H9 (cell line): ENCODE data around the gene QARS1. TPM values are rescaled to one million over a fixed set of nuclear protein-coding genes. Genes with fewer than 3 reads are reported as not detected.

Experiments
- DNase-seq: peaks from one replicate; pipeline ENCODE4 v3.0.0-alpha.2; 2017
- H2AFZ ChIP-seq: one replicate; pipeline ENCODE4 v1.6.1; 2013; ENCODE audit warnings: mild to moderate bottlenecking, low read length, control low read depth, moderate library complexity
- H2AK5ac ChIP-seq: 2 replicates; pipeline ENCODE4 v1.6.1; 2013; ENCODE audit warnings: low read length, control low read depth, mixed read lengths; ENCODE audit not compliant: insufficient read length
- H2BK120ac ChIP-seq: one replicate; pipeline ENCODE4 v1.6.1; 2013; ENCODE audit warnings: low read depth, mild to moderate bottlenecking, low read length, control low read depth, inconsistent platforms; ENCODE audit not compliant: poor library complexity, severe bottlenecking
- H2BK12ac ChIP-seq: 2 replicates; pipeline ENCODE4 v1.6.1; 2013; ENCODE audit warnings: low read length, control low read depth, mixed read lengths, low read depth; ENCODE audit not compliant: insufficient read length
- H2BK15ac ChIP-seq: 2 replicates; pipeline ENCODE4 v1.6.1; 2013; ENCODE audit warnings: low read depth, low read length, control low read depth
- H2BK20ac ChIP-seq: one replicate; pipeline ENCODE4 v1.6.1; 2013; ENCODE audit warnings: low read depth, mild to moderate bottlenecking, low read length, control low read depth, inconsistent platforms; ENCODE audit not compliant: poor library complexity, severe bottlenecking
- H2BK5ac ChIP-seq: 2 replicates; pipeline ENCODE4 v1.6.1; 2013; ENCODE audit warnings: low read length, control low read depth, mixed read lengths; ENCODE audit not compliant: insufficient read length
- H3K14ac ChIP-seq: 2 replicates; pipeline ENCODE4 v1.6.1; 2013; ENCODE audit warnings: low read length, control low read depth; ENCODE audit not compliant: insufficient read depth
- H3K18ac ChIP-seq: 2 replicates; pipeline ENCODE4 v1.6.1; 2013; ENCODE audit warnings: low read depth, mild to moderate bottlenecking, mixed read lengths, low read length, control low read depth; ENCODE audit not compliant: insufficient read length
- H3K23ac ChIP-seq: 2 replicates; pipeline ENCODE4 v1.6.1; 2013; ENCODE audit warnings: low read length, control low read depth, mixed read lengths, low read depth; ENCODE audit not compliant: insufficient read length
- H3K23me2 ChIP-seq: 2 replicates; pipeline ENCODE4 v1.6.1; 2013; ENCODE audit warnings: low read depth, mild to moderate bottlenecking, mixed read lengths, low read length, control low read depth; ENCODE audit not compliant: insufficient read length, poor library complexity, severe bottlenecking
- H3K27ac ChIP-seq: 2 replicates; pipeline ENCODE4 v1.5.1; 2013; ENCODE audit warnings: low read length, control low read depth, mixed read lengths, low read depth; ENCODE audit not compliant: insufficient read length
- H3K27me3 ChIP-seq: 2 replicates; pipeline ENCODE4 v1.6.1; 2013; ENCODE audit warnings: low read length, control low read depth, inconsistent platforms; ENCODE audit not compliant: insufficient read depth
- H3K4ac ChIP-seq: 2 replicates; pipeline ENCODE4 v1.6.1; 2013; ENCODE audit warnings: low read depth, mild to moderate bottlenecking, control low read depth, inconsistent platforms, low read length, moderate library complexity
- H3K4me1 ChIP-seq: 2 replicates; pipeline ENCODE4 v1.6.1; 2013; ENCODE audit warnings: low read length, control low read depth, inconsistent platforms; ENCODE audit not compliant: insufficient read depth
- H3K4me2 ChIP-seq: 2 replicates; pipeline ENCODE4 v1.6.1; 2013; ENCODE audit warnings: low read length, control low read depth, mixed read lengths; ENCODE audit not compliant: insufficient read length, insufficient read depth
- H3K56ac ChIP-seq: 2 replicates; pipeline ENCODE4 v1.6.1; 2013; ENCODE audit warnings: low read depth, mild to moderate bottlenecking, mixed read lengths, low read length, control low read depth; ENCODE audit not compliant: insufficient read length
- H3K79me1 ChIP-seq: 2 replicates; pipeline ENCODE4 v1.6.1; 2013; ENCODE audit warnings: low read depth, mild to moderate bottlenecking, moderate library complexity, low read length, control low read depth, inconsistent platforms; ENCODE audit not compliant: insufficient read depth, poor library complexity, severe bottlenecking
- H3K79me2 ChIP-seq: 2 replicates; pipeline ENCODE4 v1.6.1; 2013; ENCODE audit warnings: low read length, control low read depth, inconsistent platforms; ENCODE audit not compliant: insufficient read depth
- H3K9ac ChIP-seq: 2 replicates; pipeline ENCODE4 v1.6.1; 2013; ENCODE audit warnings: low read length, control low read depth, mixed read lengths; ENCODE audit not compliant: insufficient read length; ENCODE audit errors: extremely low read depth
- H3K9me3 ChIP-seq: one replicate; pipeline ENCODE4 v1.6.1; 2013; ENCODE audit warnings: low read depth, low read length, inconsistent platforms; ENCODE audit not compliant: control insufficient read depth
- H3T11ph ChIP-seq: one replicate; pipeline ENCODE4 v1.6.1; 2013; ENCODE audit warnings: mild to moderate bottlenecking, low read length, control low read depth, inconsistent platforms
- H4K20me1 ChIP-seq: one replicate; pipeline ENCODE4 v1.6.1; 2013; ENCODE audit not compliant: control insufficient read depth, insufficient read length, insufficient read depth
- H4K5ac ChIP-seq: 2 replicates; pipeline ENCODE4 v1.6.1; 2013; ENCODE audit warnings: low read depth, mild to moderate bottlenecking, mixed read lengths, low read length, control low read depth; ENCODE audit not compliant: insufficient read length
- H4K8ac ChIP-seq: replicated peaks from 2 replicates; pipeline ENCODE4 v1.6.1; 2013; ENCODE audit warnings: low read length, control low read depth, mixed read lengths, low read depth; ENCODE audit not compliant: insufficient read length
- H4K91ac ChIP-seq: 2 replicates; pipeline ENCODE4 v1.6.1; 2013; ENCODE audit warnings: low read depth, mild to moderate bottlenecking, moderate library complexity, mixed read lengths, low read length, control low read depth; ENCODE audit not compliant: insufficient read length
- H3K27ac Mint-ChIP-seq, 3 experiments: 2 replicates in 2 of 3; 3 replicates in 1 of 3; pipeline ENCODE4 v1.8.0; 2020 to 2021; ENCODE audit warnings: mixed read lengths in 3 of 3, mild to moderate bottlenecking in 1 of 3, moderate library complexity in 1 of 3
- H3K27me3 Mint-ChIP-seq: 2 replicates; pipeline ENCODE4 v1.8.0; 2021; ENCODE audit warnings: low read depth, mild to moderate bottlenecking, moderate library complexity, mixed read lengths
- H3K36me3 Mint-ChIP-seq, 3 experiments: 2 replicates in 2 of 3; 3 replicates in 1 of 3; pipeline ENCODE4 v1.8.0; 2020 to 2021; ENCODE audit warnings: low read depth in 3 of 3, mixed read lengths in 3 of 3; ENCODE audit not compliant: insufficient read depth in 1 of 3
- H3K4me1 Mint-ChIP-seq, 2 experiments: 2 replicates each; pipeline ENCODE4 v1.8.0; 2020; ENCODE audit warnings: mixed read lengths in 2 of 2
- H3K4me3 Mint-ChIP-seq, 2 experiments: 2 replicates in 1 of 2; 3 replicates in 1 of 2; pipeline ENCODE4 v1.8.0; 2020 to 2021; ENCODE audit warnings: mild to moderate bottlenecking in 2 of 2, mixed read lengths in 2 of 2, moderate library complexity in 1 of 2
- H3K9me3 Mint-ChIP-seq, 2 experiments: 2 replicates in 1 of 2; 3 replicates in 1 of 2; pipeline ENCODE4 v1.8.0; 2020; ENCODE audit warnings: mild to moderate bottlenecking in 2 of 2, mixed read lengths in 2 of 2, moderate library complexity in 1 of 2
- CTCF ChIP-seq: fragments of 200-600 bp; sonication (generic); conservative IDR thresholded peaks from 3 replicates; pipeline ENCODE4 v1.8.0; 2021; ENCODE audit warnings: antibody characterized with exemption, mild to moderate bottlenecking
- WGBS: extraction: QIAGEN DNeasy Blood & Tissue Kit; methylation state at CpG from one replicate; pipeline ENCODE4 v1.1.7; 2013; ENCODE audit warnings: missing lambda C conversion rate, low lambda C conversion rate, mixed read lengths; ENCODE audit not compliant: insufficient read length; ENCODE audit errors: extremely low coverage; 5-methylcytosine and 5-hydroxymethylcytosine counted together
- total RNA-seq: library from RNA; stranded (reverse); gene quantifications from 2 replicates; pipeline ENCODE4 v1.2.1, GENCODE V29; 2021

Gene QARS1
- total RNA-seq, 1 experiment from 2014 or later = 390 TPM

- Histone ChIP-seq H3K18ac (no peak overlapping the region), H3K4me2 (no peak overlapping the region), H3K79me1 (no peaks in the 10 kb centered on the region), H2BK5ac (no peak overlapping the region), H3K27ac (no peak overlapping the region), H2AFZ (no peak overlapping the region), H3K56ac (no peak overlapping the region), H3K23me2 (peaks cover 12% of the 10 kb centered on the region), H4K5ac (no peak overlapping the region), H3K27me3 (no peaks in the 10 kb centered on the region), H3K79me2 (no peaks in the 10 kb centered on the region; the same call in 1 of the 2 replicates), H4K91ac (no peak overlapping the region), H3K23ac (no peak overlapping the region), H3K4ac (no peak overlapping the region), H3K14ac (no peak overlapping the region), H3K4me1 (peaks cover 3% of the 10 kb centered on the region; the same call in 1 of the 2 replicates), H2AK5ac (no peak overlapping the region), H3K9ac (no peak overlapping the region), H4K20me1 (no peaks in the 10 kb centered on the region), H2BK12ac (no peak overlapping the region), H2BK20ac (no peak overlapping the region), H2BK15ac (no peak overlapping the region), H2BK120ac (no peak overlapping the region), H4K8ac (no peak overlapping the region), H3K9me3 (no peaks in the 10 kb centered on the region), H3T11ph (no peak overlapping the region)
- no peaks in the 10 kb centered on the region; the same call in 1 of the 2 replicates for H3K27me3 Mint-ChIP-seq
- peak overlapping the region in 1 of 3 experiments; percentile 85; a peak in 1 of 7 replicates for H3K27ac Mint-ChIP-seq
- WGBS = no CpG with 5 or more reads among the region's 14 CpGs
- peaks cover 19 to 22% of the 10 kb centered on the region in 2 experiments for H3K4me1 Mint-ChIP-seq
- DNase-seq = no peak
- TF ChIP-seq CTCF = no peak
- H3K36me3 Mint-ChIP-seq = peaks cover 16 to 51% (median 48%) of the 10 kb centered on the region in 3 experiments
- no peaks in the 10 kb centered on the region for H3K9me3 Mint-ChIP-seq
- H3K4me3 Mint-ChIP-seq = no peak overlapping the region
These were observed 3.8 kb upstream of the QARS1 start for GRCh38 chr3:49108346-49108745.
